Endothelial cell (in vitro differentiated cells): ENCODE measurements around the gene PDE11A. TPM values are rescaled to one million over a fixed set of nuclear protein-coding genes. Genes with fewer than 3 reads are reported as not detected.

Source experiments
- DNase-seq: peaks from one replicate; pipeline ENCODE4 v3.0.0; 2021; ENCODE audit warnings: low spot score
- H3K27ac Mint-ChIP-seq: one replicate; pipeline ENCODE4 v1.8.0; 2021; ENCODE audit warnings: mixed read lengths, inconsistent platforms; ENCODE audit not compliant: unreplicated experiment
- H3K27me3 Mint-ChIP-seq: one replicate; pipeline ENCODE4 v1.8.0; 2021; ENCODE audit warnings: mild to moderate bottlenecking, moderate library complexity, mixed read lengths, inconsistent platforms; ENCODE audit not compliant: unreplicated experiment
- H3K36me3 Mint-ChIP-seq: one replicate; pipeline ENCODE4 v1.8.0; 2021; ENCODE audit warnings: mild to moderate bottlenecking, low read depth, mixed read lengths, inconsistent platforms; ENCODE audit not compliant: unreplicated experiment
- H3K4me1 Mint-ChIP-seq: one replicate; pipeline ENCODE4 v1.8.0; 2021; ENCODE audit warnings: mild to moderate bottlenecking, mixed read lengths, inconsistent platforms; ENCODE audit not compliant: unreplicated experiment
- H3K4me3 Mint-ChIP-seq: one replicate; pipeline ENCODE4 v1.8.0; 2021; ENCODE audit warnings: mild to moderate bottlenecking, mixed read lengths, inconsistent platforms; ENCODE audit not compliant: unreplicated experiment
- H3K9me3 Mint-ChIP-seq: one replicate; pipeline ENCODE4 v1.8.0; 2021; ENCODE audit warnings: mixed read lengths, inconsistent platforms; ENCODE audit not compliant: unreplicated experiment
- total RNA-seq: library from RNA; stranded (reverse); fragmentation: NEBNext Ultra II Directional; extraction: Animal tissue kit (Norgen Biotek cat#: 25700); gene quantifications from one replicate; pipeline ENCODE4 v1.2.1, GENCODE V29; 2021; ENCODE audit not compliant: unreplicated experiment
- TF ChIP-seq, protein P1 (sequence below): fragments of 200-600 bp; sonication (generic); IDR thresholded peaks from one replicate; pipeline ENCODE4 v1.5.0; 2021; ENCODE audit warnings: antibody characterized with exemption; ENCODE audit not compliant: unreplicated experiment

PDE11A gene
- total RNA-seq, 1 donor from 2014 or later, result 1.7 TPM

DNA sequence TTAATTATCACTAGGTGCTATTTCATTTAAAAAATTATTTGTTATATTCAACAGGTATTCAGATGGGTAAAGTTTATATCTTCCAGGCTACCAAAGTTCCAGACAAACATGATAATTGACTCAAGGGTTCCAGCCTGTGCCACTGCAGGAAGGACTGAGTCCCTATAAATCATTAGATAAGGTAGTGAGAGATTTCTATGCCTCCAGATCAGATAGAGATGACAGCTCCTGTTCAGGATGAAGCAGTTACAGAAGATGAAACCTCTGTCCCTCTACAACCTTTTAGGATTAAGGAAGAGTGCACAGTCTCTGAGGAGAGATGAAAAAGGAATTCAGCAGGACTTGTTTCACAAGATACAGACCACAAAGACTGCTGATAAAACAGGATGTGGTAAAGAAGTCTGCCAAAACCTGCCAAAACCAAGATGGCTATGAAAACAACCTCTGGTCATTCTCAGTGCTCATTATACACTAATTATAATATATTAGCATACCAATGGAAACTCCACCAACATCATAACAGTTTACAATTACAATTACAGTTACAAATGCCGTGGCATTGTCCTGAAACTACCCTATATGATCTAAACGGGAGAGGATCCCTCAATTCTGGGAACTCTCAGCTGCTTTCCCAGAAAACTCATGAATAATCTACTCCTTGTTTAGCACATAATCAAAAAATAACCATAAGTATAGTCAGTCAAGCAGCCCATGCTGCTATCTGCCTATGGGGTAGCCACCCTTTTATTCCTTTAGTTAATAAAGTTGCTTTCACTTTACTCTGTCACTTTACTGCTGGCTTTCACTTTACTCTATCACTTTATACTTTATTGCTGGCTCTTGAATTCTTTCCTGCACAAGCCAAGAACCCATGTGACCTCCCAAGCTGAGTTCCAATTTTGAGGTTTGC lies 288.5 kb downstream of the PDE11A start:
- no peak overlapping the region for H3K4me3 Mint-ChIP-seq
- no peaks in the 10 kb centered on the region for H3K4me1 Mint-ChIP-seq
- no peak overlapping the region for H3K27ac Mint-ChIP-seq
- peaks cover 5% of the 10 kb centered on the region for H3K9me3 Mint-ChIP-seq
- H3K36me3 Mint-ChIP-seq, result peaks cover 5% of the 10 kb centered on the region
- TF ChIP-seq, protein P1, sequence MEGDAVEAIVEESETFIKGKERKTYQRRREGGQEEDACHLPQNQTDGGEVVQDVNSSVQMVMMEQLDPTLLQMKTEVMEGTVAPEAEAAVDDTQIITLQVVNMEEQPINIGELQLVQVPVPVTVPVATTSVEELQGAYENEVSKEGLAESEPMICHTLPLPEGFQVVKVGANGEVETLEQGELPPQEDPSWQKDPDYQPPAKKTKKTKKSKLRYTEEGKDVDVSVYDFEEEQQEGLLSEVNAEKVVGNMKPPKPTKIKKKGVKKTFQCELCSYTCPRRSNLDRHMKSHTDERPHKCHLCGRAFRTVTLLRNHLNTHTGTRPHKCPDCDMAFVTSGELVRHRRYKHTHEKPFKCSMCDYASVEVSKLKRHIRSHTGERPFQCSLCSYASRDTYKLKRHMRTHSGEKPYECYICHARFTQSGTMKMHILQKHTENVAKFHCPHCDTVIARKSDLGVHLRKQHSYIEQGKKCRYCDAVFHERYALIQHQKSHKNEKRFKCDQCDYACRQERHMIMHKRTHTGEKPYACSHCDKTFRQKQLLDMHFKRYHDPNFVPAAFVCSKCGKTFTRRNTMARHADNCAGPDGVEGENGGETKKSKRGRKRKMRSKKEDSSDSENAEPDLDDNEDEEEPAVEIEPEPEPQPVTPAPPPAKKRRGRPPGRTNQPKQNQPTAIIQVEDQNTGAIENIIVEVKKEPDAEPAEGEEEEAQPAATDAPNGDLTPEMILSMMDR, result no peak
- H3K27me3 Mint-ChIP-seq, result no peaks in the 10 kb centered on the region
- DNase-seq, result no peak

GRCh38 chr2:177783091-177783490 lies 289.5 kb downstream of the PDE11A start:
- H3K36me3 Mint-ChIP-seq, result peaks cover 5% of the 10 kb centered on the region
- H3K27ac Mint-ChIP-seq, result no peak overlapping the region
- TF ChIP-seq, protein P1, result no peak
- H3K27me3 Mint-ChIP-seq, result no peaks in the 10 kb centered on the region
- no peak overlapping the region for H3K4me3 Mint-ChIP-seq
- DNase-seq, result no peak
- H3K9me3 Mint-ChIP-seq, result peaks cover 5% of the 10 kb centered on the region
- no peaks in the 10 kb centered on the region for H3K4me1 Mint-ChIP-seq

GRCh38 chr2:177782613-177783012 lies 290.0 kb downstream of the PDE11A start:
- H3K27me3 Mint-ChIP-seq, result no peaks in the 10 kb centered on the region
- H3K4me1 Mint-ChIP-seq, result no peaks in the 10 kb centered on the region
- TF ChIP-seq, protein P1, result no peak
- no peak overlapping the region for H3K27ac Mint-ChIP-seq
- no peak overlapping the region for H3K4me3 Mint-ChIP-seq
- no peak for DNase-seq
- peaks cover 5% of the 10 kb centered on the region for H3K36me3 Mint-ChIP-seq
- peaks cover 5% of the 10 kb centered on the region for H3K9me3 Mint-ChIP-seq

DNA sequence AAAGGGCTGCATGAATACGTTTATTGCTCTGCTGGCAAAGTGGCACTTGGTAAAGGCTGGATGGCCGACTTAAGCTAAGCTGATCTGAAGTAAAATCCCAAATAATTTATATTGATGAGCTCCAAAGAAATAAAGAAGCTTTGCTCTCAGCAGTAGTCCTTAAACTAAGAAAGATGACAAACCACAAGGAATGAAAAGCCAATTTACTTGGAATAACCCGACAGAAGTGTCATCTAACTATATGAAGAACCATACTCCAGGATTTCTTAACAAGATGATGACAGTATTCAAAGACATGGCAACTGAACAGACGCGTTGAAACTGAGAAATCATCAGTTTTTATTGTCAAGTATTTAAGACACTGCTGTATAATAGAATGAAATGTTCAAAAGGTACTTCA lies 294.1 kb downstream of the PDE11A start:
- no peak for DNase-seq
- H3K9me3 Mint-ChIP-seq, result no peaks in the 10 kb centered on the region
- TF ChIP-seq, protein P1, result no peak
- H3K4me3 Mint-ChIP-seq, result no peak overlapping the region
- no peak overlapping the region for H3K27ac Mint-ChIP-seq
- H3K27me3 Mint-ChIP-seq, result no peaks in the 10 kb centered on the region
- H3K4me1 Mint-ChIP-seq, result no peaks in the 10 kb centered on the region
- no peaks in the 10 kb centered on the region for H3K36me3 Mint-ChIP-seq

GRCh38 chr2:177772529-177772928 lies 300.0 kb downstream of the PDE11A start:
- DNase-seq, result no peak
- Mint-ChIP-seq H3K27me3 (no peaks in the 10 kb centered on the region), H3K36me3 (no peaks in the 10 kb centered on the region), H3K4me1 (peaks cover 9% of the 10 kb centered on the region), H3K9me3 (no peaks in the 10 kb centered on the region), H3K4me3 (no peak overlapping the region), H3K27ac (no peak overlapping the region)
- TF ChIP-seq, protein P1, result peak; percentile 85
